Embryonic facial prominence (tissue), 1 donor: ENCODE measurements around the gene DNAJB8.

Experiments used
- DNase-seq: peaks from one replicate; pipeline ENCODE4 v3.0.0-alpha.2; 2016; ENCODE audit errors: extremely low spot score

The DNAJB8 gene

DNA sequence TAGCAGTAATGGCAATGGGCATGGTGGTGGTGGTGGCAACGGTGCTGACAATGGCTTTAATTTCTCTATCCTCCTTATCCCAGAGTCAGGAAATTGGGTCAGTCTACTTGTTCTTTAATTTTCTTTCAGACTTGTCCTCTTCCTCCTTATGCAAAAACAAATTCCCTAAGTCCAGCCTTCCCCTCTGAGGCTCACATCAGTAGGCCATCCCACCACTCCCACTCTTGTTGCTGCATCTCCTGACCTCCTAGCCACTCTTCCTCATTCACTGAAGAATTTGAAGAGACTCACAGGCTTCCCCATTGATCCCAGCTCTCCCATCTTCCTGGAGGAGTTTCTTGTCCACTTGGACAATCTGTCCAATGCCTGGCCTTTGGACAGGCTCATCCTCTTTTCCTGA is 19.9 kb downstream of the DNAJB8 start:
- DNase-seq = no peak

DNA sequence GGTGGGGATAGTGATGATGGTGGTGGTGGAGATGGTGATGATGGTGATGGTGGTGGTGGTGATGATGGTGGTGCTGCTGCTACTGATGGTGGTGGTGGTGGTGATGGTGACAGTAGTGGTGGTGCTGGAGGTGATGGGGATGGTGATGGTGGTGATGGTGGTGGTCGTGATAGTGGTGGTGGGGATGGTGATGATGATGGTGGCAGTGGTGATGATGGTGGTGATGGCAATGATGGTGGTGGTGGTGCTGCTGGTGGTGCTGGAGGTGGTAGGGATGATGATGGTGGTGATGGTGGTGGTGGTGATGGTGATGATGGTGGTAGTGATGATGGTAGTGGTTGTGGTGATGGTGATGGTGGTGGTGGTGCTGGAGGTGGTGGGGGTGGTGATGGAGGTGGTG is 21.3 kb downstream of the DNAJB8 start:
- DNase-seq = no peak

DNA sequence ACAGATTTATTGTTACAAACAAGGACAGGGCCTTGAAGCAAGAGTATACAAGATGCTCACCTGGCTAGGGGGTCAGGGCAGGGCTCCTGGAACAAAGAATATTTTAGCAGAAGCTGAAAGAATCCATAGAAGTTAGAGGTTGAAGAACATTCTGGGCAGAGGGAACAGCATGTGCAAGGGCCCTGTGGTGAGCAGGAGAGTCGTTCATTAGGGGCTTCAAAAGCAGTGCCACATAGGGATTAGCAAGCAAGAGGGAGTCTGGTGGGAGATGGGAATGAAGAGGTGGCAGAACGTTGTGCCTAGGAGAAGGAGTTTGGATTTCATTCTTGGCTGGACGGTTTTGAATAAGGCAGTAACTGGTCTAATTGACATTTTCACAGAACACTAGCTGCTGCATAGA is 22.9 kb downstream of the DNAJB8 start:
- no peak for DNase-seq

DNA sequence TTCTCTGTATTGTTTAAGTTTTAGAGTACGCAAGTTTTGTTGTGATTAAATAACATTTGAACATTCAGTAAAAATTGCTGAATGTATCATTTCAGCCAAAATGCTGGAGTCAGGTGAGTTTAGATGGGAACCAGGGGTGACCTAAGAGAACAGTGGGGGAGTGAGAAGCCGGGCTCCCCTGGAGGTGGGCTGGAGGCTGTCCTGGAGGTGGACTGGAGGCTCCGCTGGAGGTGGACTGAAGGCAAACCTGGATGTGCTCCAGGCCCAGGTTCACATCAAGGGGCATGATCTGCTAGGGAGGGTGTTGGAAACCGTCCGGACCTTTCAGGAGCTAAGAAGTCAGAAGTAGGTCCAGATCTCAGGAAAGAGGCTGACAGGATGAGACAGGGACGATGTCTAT is 23.7 kb downstream of the DNAJB8 start:
- DNase-seq = no peak

DNA sequence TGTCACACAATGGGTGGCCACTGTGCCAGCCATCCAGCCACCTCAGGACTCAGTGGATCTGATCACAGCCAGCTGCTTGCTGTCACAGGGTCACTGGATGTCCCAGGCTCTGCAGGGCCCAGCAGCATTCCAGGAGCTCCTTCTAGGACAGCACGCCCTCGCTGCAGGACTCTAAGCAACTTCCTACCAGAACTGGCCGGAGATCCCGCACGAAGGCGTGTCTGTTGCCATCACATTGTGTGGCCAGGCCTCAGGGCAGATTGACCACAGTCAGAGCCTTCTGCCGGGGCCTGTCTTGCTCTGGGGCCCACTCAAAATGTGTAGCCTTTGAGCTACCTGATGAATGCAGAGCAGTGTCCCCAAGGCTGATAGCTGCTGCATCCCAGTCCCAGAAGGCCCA is 24.6 kb downstream of the DNAJB8 start:
- no peak for DNase-seq

DNA sequence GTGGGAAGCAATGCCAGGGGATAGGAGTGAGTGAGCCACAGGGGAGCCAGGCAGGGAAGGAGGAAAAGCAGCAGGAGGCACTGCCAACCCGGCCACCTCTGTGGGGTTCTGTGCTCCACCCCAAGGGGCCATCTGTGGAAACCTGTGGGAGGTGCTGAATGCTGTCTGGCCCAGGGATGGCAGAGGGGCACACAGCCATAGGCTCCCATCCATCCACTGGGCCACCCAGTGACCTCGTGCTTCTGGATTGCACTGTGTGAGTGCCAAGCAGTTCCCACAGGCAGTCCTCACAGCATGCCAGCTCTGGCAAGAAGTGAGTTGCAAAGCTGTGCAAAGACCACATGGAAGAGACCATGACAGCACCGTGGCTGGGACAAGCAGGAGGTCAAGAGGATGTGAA is 27.5 kb downstream of the DNAJB8 start:
- DNase-seq = no peak

DNA sequence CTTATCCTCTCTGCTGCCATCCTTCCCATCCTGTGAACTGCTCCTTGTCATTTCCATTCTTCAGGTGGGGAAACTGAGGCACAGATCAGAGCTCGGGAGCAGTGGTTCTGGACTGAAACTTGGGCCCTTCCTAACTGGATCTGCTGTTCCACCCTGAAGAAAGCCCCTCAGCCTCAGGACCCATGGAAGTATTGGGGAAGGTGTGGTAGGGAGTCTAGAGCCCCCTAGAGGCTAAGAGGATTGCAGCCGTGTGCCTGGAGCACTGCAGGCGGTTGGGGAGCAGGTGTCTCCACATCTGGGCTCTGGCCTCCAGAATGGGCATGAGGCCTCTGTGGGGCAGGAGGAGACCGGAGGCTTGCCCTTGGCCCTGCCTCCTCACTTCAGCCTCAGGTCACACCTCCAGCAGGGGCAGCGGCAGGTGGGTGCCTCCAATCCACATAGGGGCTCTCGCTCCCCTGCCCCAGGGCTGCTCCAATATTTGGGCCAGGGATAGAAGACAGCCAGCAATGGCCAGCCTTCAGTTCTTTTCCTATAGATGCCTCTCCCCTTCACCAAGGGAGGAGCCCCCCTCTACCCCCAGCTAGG is 28.1 kb downstream of the DNAJB8 start:
- no peak for DNase-seq

DNA sequence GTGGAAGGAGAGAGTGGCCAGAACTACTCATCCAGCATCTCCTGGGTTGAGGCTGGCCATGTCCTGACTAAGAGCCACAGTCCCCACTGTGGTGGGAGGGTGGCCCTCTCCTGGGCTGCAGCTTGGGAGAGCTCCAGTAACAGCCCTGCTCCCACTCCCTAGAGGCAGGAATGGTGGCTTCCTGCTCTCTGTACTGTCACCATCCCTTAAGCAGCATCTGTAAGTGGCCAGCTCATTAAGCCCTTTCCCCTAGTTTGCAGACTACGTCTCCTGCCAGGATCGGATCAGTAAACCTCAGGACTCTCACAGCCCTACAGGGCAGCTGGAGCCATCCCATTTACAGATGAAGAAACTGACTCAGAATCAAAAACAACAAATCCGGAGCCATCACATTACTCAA is 30.5 kb downstream of the DNAJB8 start:
- no peak for DNase-seq

DNA sequence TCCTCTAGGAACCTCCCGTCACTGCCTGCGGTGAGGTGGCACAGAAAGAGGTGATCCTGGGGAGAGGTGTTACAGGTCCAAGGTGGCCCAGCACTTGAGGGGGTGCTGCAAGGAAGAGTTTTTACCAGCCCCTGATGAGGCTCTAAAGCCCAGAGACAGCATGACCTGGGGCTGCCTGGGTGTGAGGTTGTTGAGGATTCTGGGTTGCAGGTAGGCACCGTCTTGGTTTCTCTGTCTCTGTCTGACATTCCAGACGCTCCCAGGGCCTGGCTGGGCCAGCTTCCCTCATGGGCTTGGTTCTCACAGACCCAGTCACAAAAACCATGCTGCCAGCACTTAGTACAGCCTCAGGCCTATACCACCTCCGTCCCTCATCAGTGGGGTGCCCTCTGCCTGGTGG is 31.1 kb downstream of the DNAJB8 start:
- DNase-seq = no peak

DNA sequence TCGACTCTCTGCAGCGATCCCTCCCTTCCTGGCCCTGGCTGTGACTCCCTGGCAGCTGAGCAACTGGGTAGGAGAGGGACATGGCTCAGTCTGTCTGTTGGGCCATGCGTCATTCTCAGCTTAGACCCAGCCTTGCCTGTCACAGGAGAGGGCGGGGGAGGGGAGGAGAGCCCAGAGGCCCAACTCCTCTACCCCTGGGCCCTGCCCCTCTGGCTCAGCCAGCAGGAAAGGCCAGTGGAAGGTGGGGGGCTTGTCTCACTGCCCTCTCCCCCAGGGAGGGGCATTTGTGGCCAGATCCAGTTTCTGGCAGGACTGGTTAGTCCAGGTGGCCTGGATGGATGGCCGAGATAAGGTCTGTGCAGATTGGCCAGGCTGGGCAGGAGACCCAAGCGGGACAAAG is 31.6 kb downstream of the DNAJB8 start:
- no peak for DNase-seq

DNA sequence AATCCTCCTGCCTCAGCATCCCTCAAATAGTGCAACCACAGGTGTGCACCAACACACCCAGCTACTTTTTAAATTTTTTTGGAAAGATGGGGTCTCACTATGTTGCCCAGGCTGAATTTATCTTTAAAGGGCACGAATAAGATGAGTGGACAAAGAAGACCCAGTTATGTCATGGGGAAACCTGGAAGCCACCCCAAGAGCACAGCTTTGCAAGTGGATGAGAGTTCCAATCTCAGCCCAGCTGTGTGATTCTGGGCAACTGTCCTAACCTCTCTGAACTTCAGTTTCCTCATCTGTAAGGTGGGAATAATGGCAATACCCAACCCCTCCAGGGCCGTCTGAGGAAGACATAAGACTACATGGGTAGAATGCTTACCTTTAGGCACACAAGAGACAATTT is 32.2 kb downstream of the DNAJB8 start:
- DNase-seq = no peak

DNA sequence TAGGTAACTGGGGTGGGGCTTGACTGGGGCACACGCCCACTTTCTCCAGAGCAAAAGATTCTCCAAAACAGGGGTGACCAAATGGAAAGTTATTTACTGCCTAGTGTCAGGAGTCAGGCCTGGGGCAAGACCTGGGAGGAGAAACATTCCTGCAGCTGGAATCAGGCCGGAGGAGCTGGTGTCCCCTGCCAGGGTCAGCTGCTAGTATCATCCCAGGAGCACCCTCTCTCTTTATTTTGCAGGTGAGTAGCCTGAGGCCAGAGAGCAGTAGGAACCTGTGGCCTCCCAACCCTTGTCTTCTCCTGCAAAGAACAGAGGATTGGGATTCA is 32.9 kb downstream of the DNAJB8 start:
- no peak for DNase-seq

DNA sequence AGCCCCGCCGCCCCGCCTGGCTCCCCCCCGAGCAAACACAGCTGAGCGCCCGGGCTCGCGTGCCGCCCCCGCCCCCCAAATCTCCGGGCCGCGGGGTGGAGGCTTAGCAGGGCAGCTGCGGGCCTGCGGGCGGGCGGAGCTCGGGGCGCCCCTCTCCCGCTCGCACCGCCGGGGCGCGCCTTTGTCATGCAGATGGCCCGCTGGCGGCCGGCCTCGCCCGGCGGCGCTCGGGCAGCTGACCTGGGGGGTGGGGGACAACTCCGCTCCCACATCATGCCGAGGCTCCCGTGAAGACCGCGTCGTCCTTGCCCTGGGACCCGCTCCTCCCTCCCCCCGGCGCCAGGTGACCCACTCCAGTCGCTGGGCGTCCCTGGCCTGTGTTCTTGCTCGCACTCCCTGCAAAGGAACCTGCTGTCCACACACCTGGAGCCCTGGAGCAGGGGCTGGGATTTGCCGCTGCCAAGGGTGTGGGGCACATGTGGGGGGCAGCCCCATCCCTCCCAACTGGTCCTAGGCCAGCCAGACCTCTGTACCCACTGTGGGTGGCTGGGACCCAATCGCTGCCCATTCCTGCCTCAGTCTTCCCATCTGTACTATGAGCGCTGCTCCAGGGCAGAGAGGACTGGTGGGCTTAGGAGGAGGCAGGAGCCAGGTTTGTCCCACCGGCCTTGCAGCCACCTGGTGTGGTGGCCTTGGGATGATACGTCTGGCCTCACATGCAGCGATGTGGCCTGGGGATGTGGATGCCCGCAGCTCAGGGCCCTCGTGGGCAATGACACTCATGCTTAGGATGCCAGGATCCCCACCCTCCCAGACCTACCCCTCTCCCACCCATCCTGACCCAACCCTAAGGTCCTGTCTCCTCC is 33.5 kb downstream of the DNAJB8 start:
- no peak for DNase-seq

DNA sequence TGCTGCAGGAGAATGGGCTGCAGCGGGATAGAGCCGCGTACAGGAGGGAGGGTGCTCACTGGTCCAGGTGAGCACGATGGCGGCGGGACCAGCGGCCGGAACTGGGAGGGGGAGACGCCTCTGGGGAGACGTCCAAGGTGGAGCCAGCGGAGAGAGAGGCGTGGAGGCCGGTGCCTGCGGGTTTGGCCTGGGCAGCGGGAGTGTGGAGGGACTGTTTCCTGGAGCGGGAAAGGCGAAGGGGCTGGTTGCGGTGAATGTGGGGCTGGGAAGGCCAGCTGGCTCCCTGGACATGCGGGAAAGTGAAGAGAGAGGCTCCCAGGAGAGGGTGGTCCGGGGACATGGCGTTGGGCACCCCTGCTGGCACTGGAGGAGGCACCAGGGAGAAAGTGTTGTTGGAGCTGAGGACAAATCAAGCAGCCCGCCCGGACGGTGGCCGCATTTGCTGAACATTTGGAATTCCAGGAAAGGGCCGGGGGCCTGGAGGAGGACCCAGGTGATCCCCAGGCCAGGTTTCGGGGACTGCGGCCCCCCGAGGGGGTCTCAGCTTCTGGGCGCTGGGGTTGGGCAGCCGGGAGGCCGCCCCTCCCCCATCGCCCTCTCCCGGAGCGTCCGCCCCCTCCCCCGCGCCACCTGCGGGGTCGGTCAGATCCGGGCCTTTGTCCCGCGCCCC is 34.3 kb downstream of the DNAJB8 start:
- no peak for DNase-seq

DNA sequence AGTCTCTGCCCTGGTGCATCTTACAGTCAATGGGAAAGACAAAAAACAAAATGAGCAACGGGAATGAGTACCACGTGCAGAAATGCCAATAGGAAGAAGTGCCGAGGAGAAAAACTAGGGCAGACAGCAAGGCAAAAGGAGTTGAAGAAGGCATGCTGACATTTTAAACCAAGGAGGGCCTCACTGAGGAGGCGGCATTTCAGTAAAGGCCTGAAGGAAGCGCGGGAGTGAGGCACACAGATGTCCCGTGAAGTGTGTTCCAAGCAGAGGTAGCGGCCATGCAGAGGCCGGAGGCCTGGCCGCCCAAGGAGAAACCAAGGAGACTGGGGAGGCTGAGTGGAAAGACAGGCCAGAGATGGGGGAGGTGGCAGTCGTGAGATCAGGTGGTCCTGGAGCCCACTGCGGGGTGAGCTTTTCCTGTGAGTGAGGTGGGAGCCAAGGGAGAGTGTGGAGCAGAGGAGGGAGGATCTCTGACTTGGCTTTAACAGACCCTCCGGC is 34.8 kb downstream of the DNAJB8 start:
- DNase-seq = no peak

DNA sequence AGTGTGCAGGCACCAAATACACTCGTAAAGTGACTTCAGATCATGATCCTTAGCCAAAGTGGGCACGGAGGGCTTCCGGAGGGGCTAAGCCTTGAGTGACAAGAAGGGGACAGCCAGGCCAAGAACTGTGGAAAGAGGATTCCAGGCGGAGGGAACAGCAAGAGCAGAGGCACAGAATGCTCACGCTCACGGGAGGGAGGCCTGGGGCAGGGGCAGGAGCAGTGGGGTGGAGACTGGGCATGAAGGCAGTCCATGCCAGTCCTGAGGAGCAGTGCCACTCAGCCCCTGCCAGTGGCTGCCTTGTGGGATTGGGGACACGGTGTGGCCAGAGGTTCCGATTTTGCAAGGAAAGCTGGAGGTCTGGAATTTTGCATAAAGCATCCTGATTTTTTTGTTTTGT is 36.0 kb downstream of the DNAJB8 start:
- DNase-seq = no peak

DNA sequence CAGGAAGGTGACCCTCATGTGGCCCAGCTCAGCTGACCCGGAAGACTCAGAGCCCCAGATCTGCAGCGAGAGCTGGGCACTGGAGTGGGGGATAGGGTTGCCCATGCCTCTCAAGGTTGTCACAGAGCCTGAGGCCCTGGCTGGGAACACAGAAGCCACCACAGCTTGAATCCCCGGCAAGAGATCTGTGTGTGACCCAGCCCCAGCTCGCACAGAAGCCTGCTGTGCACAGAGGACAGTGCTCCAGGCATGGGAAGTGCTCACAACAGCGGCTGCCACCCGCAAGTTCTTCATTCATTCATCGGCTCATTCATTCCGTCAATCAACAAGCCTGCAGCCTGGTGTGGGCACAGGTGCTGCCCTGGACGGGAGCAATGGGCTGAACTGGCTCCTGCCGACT is 36.4 kb downstream of the DNAJB8 start:
- DNase-seq = no peak

DNA sequence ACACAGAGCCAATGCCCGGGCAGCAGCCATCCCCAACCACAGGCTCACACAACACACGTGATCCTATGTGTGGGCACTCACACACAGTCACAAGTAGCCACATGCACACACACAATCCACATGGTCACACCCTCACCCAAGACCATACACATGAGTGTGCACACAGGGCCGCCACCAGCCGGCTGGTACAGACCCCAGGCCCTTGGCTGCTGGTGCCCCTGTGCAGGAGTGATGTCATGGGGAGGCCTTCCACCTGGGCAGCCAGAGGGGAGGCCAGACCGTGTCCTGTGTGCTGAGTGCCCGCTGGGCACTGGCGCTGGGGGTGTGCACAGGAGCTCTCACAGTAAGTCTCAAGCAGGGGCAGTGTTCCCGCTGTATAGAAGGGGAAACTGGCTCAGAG is 36.9 kb downstream of the DNAJB8 start:
- no peak for DNase-seq

DNA sequence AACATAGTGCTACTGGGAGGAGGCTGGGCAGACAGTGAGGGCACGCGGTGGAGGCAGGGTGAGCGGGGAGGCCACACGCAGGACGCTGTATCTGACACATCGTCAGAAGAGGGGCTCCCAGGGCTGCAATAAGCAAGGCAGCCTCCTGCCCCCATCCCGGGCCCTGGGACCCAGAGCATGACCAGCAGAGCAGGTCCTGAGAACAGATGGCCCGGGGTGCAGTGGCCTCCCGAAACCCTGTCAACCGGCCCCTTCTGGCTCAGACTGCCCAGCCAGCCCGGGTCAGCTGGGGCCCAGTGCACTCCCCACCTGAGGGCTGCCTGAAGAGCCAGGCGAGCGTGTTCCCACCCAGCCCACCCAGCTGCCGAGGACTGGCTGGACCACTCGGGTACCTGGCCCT is 37.4 kb downstream of the DNAJB8 start:
- no peak for DNase-seq

DNA sequence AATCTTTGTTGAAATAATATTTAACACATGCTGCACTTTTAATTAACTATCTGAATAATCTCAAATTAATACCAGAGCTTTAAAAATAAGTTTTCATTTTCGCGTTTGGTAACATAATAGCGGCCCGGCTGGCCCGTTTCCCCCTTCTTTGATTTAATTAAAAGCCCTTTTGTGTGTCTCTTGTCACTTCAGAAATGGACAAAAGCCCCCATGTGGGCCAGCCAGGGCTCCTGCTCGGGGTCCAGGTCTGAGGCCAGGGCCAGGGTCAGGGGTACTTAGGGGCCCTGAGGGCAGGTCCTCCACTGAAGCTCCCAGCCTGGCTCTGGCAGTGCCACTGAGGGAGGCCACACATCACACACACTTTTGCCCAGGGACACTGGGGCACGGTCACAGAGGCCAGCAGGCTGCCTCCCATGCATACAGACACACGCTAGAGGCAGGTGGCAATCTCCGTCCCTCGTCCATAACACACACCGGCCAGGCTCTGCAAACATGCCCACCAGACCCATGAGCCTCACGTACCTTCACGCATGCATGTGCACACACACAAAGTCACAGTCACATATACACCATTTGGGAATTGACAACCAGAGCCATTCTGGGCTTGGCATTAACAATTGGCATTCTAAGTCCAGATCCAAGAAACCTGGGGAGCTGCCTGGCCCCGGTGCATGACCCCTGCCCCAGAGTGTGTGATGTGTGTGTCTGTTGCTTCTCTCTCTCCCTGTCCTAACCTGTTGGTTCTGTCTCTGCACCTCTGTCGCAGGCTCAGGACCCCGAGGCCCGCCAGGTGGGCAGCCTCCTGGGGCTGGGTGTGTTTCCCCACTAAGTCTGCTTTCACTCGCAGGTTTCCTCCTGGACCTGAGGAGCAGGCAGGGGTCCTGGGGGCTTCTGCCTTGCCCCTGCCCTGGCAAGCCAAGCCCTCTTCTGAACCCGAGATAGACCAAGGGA is 38.5 kb downstream of the DNAJB8 start:
- DNase-seq = no peak

DNA sequence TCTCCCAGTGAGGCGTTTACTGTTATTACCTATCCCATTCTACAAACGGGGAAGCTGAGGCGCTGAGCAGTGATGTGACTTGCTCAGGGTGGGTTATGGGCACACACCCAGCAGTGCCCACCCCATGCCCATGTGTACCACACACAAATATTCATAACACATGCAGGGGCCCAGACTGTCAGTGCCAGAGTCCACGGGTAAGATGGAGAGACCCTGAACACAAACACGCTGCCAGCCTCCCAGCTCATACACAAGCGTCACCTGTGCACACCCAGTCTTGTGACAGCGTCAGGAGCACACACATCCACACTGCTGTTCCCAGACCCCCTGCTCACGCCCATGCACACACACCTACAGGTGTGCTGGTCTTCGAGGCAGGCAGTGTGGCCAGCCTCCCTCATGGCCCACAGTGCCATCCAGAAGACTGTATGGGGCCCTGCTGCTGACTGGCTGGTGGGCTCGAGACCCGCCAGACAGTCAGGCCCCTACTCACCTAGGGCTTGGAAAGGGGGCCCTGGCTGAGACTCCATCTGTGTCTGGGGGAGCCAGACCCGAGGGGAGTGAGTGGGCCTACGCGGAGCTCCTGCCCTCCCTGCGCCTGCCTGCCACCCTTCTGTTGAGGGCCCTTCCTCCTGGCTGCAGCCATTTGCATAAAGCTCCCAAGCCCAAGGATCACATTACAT is 39.4 kb downstream of the DNAJB8 start:
- DNase-seq = no peak
